ENCODE results near the gene ERN1.
"Not testable (repeated sequence)": the region's sequence is repeated elsewhere in the genome, so short reads cannot be mapped to it uniquely, and the experiment has no call there.

Gene ERN1
- long read RNA-seq, partial matches to known transcripts = 1 of 5 reads
- long read RNA-seq, other reads (novel, unspliced or antisense) = 3 of 5 reads

- Histone ChIP-seq H3K27ac (replicated peaks) (peak within 1 kb of the TSS; percentile 49), H3K27me3 (ENCODE audit: insufficient read depth, poor library complexity, severe bottlenecking) (no peaks in the 10 kb centered on the region), H3K4me3 (replicated peaks; ENCODE audit: insufficient read depth, low read length) (peak within 1 kb of the TSS; percentile 67)
- TF ChIP-seq SPI1 (IDR thresholded peaks at IDR 0.05; ENCODE audit: borderline replicate concordance, low read depth) (no peak), POLR2AphosphoS5 (IDR thresholded peaks at IDR 0.05; ENCODE audit: low read depth) (peak; percentile 97)
- DNase-seq (ENCODE audit: low read depth in 1 of 2, low spot score in 1 of 2) = peak; percentile 82 to 88
Measured at GRCh38 chr17:64129765-64130558, at the start of gene ERN1. Gene ERN1, minus strand, starts transcription at chr17:64130144. Its CDS starts 115 bp downstream, at chr17:64130029.

GRCh38 chr17:64179024-64179423 is 49.1 kb upstream of the ERN1 start:
- DNase-seq (ENCODE audit: low read depth in 1 of 2, low spot score in 1 of 2); H3K27me3 ChIP-seq (ENCODE audit: insufficient read depth, poor library complexity, severe bottlenecking); H3K4me3 ChIP-seq (replicated peaks; ENCODE audit: insufficient read depth, low read length): not testable (repeated sequence)
- peak overlapping the region; percentile 94 for H3K27ac ChIP-seq (replicated peaks)

- Histone ChIP-seq H3K27ac (replicated peaks) (peak overlapping the region; percentile 94), H3K27me3 (ENCODE audit: insufficient read depth, poor library complexity, severe bottlenecking) (no peaks in the 10 kb centered on the region), H3K4me3 (replicated peaks; ENCODE audit: insufficient read depth, low read length) (no peak overlapping the region)
- DNase-seq (ENCODE audit: low read depth in 1 of 2, low spot score in 1 of 2) = no peak
- TF ChIP-seq GABPA (IDR thresholded peaks at IDR 0.05; ENCODE audit: low read depth) (no peak), SPI1 (IDR thresholded peaks at IDR 0.05; ENCODE audit: borderline replicate concordance, low read depth) (no peak), POLR2AphosphoS5 (IDR thresholded peaks at IDR 0.05; ENCODE audit: low read depth) (no peak)
- TF ChIP-seq, protein P1, sequence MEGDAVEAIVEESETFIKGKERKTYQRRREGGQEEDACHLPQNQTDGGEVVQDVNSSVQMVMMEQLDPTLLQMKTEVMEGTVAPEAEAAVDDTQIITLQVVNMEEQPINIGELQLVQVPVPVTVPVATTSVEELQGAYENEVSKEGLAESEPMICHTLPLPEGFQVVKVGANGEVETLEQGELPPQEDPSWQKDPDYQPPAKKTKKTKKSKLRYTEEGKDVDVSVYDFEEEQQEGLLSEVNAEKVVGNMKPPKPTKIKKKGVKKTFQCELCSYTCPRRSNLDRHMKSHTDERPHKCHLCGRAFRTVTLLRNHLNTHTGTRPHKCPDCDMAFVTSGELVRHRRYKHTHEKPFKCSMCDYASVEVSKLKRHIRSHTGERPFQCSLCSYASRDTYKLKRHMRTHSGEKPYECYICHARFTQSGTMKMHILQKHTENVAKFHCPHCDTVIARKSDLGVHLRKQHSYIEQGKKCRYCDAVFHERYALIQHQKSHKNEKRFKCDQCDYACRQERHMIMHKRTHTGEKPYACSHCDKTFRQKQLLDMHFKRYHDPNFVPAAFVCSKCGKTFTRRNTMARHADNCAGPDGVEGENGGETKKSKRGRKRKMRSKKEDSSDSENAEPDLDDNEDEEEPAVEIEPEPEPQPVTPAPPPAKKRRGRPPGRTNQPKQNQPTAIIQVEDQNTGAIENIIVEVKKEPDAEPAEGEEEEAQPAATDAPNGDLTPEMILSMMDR (IDR thresholded peaks at IDR 0.05; ENCODE audit: insufficient read depth, low read length) = no peak
- TF ChIP-seq, protein P2, sequence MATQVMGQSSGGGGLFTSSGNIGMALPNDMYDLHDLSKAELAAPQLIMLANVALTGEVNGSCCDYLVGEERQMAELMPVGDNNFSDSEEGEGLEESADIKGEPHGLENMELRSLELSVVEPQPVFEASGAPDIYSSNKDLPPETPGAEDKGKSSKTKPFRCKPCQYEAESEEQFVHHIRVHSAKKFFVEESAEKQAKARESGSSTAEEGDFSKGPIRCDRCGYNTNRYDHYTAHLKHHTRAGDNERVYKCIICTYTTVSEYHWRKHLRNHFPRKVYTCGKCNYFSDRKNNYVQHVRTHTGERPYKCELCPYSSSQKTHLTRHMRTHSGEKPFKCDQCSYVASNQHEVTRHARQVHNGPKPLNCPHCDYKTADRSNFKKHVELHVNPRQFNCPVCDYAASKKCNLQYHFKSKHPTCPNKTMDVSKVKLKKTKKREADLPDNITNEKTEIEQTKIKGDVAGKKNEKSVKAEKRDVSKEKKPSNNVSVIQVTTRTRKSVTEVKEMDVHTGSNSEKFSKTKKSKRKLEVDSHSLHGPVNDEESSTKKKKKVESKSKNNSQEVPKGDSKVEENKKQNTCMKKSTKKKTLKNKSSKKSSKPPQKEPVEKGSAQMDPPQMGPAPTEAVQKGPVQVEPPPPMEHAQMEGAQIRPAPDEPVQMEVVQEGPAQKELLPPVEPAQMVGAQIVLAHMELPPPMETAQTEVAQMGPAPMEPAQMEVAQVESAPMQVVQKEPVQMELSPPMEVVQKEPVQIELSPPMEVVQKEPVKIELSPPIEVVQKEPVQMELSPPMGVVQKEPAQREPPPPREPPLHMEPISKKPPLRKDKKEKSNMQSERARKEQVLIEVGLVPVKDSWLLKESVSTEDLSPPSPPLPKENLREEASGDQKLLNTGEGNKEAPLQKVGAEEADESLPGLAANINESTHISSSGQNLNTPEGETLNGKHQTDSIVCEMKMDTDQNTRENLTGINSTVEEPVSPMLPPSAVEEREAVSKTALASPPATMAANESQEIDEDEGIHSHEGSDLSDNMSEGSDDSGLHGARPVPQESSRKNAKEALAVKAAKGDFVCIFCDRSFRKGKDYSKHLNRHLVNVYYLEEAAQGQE (IDR thresholded peaks at IDR 0.05; ENCODE audit: insufficient replicate concordance, low read depth) = no peak
Measured at GRCh38 chr17:64178011-64178825, 48.3 kb upstream of the ERN1 start.

- Histone ChIP-seq H3K27me3 (ENCODE audit: insufficient read depth, poor library complexity, severe bottlenecking) (no peaks in the 10 kb centered on the region), H3K27ac (replicated peaks) (peak overlapping the region; percentile 83), H3K4me3 (replicated peaks; ENCODE audit: insufficient read depth, low read length) (no peak overlapping the region)
- TF ChIP-seq, protein P1 (IDR thresholded peaks at IDR 0.05; ENCODE audit: insufficient read depth, low read length) = no peak
- TF ChIP-seq GABPA (IDR thresholded peaks at IDR 0.05; ENCODE audit: low read depth) = no peak
- TF ChIP-seq SPI1 (IDR thresholded peaks at IDR 0.05; ENCODE audit: borderline replicate concordance, low read depth) = no peak
- TF ChIP-seq POLR2AphosphoS5 (IDR thresholded peaks at IDR 0.05; ENCODE audit: low read depth) = no peak
- TF ChIP-seq, protein P2 (IDR thresholded peaks at IDR 0.05; ENCODE audit: insufficient replicate concordance, low read depth) = no peak
- no peak for DNase-seq (ENCODE audit: low read depth in 1 of 2, low spot score in 1 of 2)
Measured at GRCh38 chr17:64177311-64178010, 47.5 kb upstream of the ERN1 start.

Measured in HL-60 (cell line).